Measurements from ENCODE around the gene SV2A.

SV2A gene

DNA sequence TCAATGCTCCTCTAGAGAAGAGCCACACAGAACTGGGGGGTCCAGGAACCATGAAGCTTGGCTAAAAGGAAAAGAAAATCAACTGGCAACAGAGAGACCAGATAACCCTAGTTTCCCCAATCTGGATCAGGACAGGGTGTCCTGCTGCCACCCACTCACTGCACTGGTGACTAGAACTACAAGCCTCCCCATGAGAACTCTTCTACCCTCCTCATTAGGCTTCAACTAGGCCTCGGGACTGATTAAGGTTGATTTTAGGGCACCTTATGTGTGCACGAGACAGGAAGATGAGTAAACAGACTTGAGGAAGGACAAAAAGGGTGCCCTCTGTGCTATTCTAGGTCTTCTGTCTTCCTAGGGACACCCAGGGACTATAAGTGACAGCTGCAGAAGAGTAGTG lies 12.2 kb upstream of the SV2A start:
- DNase-seq (ENCODE audit: low spot score) = no peak
- no peak for FAIRE-seq

DNA sequence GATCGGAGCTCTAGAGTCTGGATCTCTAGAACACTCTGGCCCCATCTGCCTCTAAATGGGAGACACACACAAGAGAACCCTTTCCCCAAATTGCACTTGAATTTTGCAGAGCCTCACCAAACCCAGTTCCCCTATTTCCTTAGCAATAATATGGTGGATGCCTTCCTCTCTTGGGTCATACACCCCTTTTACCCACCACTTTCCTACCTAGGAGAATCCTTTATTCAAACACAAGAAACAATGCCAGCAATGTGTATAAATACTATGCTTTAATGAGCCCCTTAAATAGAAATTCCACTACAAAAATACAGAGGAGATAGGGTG lies 10.7 kb upstream of the SV2A start:
- no peak for FAIRE-seq

DNA sequence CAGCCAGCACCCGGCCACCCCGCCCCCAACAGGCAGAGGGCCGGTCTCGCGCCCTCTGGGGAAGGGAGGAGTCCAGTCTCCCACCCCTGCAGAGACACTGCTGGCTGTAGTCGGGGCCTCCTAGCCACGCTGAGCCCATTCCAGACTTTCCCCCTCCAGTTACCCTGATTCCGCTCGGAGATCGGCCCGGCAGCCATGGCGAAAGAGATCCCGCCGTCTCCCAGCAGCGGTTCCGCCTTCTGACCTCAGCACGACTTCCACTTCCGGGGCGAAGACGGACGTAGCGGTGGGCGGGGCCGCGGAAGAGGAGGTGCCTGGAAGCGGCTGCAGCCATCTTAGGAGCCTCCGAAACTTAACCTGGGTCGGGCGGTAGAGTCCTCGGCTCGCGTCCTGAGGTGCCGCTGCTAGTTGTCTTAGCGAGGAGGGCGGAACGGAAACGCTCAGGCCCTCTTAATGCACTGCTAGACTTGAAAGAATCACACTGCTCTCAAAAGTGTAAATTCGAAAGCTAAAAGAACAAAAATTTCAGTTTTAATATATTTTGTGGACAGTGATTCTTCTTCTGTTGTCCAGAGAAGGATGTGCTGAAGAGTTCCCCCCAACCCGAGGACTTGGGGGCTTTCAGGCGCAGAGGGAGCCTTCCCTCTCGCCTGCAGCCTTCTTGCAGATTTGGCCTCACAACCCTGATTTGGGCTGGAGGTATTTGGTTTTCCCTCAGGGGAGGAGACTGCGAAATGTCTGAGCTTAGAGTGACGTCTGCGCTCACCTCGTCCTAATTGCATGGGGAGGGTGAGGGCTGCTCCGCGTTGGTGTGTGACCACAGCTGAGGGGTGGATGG lies 10.1 kb upstream of the SV2A start, which contains the start of gene SF3B4:
Gene SF3B4, minus strand, starts transcription at position 241 of the 838 bp plus-strand sequence. Its CDS starts 44 bp downstream, at position 197.
- DNase-seq (ENCODE audit: low spot score) (peak; percentile 83), FAIRE-seq (peak; percentile 14)

More for the DNA sequence above, 10.7 kb upstream of the SV2A start:
- no peak for DNase-seq (ENCODE audit: low spot score)

DNA sequence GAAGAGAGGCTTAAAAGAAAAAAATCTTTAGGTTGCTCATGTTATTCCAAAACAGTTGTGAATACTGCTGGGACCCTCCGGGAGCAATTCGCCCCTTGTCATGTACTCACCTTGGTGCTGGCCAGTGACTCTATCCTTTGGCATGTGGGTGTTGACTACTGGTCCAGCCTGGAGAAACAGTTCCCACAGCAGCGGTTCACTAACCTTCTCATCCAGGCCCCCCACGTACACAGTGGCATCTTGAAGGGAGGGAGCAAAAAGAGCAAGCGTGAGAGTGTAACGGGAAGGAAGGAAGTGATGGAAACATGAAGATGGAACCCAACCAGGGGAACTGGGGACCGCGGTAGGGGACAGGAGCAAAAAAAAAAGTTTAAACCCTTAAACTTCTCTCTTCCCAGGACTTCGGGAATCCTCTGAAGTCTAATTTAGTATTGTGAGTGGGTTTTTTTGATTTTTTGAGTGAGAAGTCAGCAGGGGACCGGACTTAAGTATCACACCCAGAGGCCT lies 9.5 kb upstream of the SV2A start:
- DNase-seq (ENCODE audit: low spot score) = peak; percentile 45

DNA sequence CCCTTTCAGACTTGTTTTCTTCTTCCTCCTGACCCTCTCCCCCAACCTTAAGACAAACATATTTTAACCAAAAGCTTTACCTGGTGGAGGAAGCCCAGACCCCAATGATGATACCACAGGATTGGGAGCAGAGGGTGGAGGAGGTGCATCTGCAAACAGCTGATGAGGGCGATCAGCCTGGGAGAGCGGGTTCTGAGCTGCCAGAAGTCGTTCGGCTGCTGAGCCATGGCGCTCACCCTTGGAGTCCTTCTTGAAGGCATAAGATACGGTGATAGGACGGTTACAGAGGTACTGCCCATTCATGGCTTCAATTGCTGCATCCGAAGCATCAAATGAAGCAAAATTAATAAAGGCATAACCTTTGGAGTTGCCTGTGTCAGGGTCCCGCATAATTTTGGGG lies 8.7 kb upstream of the SV2A start:
- FAIRE-seq (no peak), DNase-seq (ENCODE audit: low spot score) (no peak)

More for the DNA sequence above, 9.5 kb upstream of the SV2A start:
- no peak for FAIRE-seq

DNA sequence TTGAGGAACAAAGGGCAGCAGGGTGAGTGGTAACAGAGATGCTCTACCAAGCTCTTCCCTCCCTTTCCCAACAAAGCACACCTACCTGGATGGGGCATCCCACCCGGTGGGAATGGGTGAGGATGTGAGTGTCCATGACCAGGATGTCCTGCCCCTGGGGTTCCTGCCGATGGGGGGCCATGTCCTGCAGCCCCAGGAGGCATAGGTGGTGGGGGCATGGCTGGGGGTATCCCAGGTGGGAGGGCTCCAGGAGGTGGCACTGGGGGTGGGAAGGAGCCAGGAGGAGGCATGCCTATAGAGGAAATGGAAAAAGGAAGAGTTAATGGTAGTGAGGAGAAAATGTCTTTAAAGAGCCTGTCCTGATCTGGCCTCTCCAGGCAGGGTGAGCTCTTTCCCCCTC lies 8.1 kb upstream of the SV2A start:
- FAIRE-seq (no peak), DNase-seq (ENCODE audit: low spot score) (no peak)

DNA sequence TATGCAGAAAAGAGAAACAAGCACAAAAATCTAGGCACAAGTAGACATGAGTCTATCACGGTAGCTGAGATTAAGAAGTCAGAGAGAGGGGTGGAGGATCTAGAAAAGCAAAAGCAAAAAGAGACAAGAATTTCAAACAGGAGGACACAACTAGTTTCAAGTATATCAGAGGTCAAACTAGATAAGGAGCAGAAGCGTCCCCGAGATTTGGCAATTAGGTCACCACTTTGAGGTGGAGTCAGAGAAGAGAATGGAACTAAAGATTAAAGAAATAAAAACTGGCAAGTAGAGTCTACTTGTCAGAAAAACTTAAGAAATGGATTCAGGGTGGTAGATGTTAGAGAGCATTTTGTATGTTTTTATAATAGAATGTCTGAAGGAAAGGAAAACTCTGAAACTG lies 7.7 kb upstream of the SV2A start:
- no peak for DNase-seq (ENCODE audit: low spot score)
- FAIRE-seq = no peak

DNA sequence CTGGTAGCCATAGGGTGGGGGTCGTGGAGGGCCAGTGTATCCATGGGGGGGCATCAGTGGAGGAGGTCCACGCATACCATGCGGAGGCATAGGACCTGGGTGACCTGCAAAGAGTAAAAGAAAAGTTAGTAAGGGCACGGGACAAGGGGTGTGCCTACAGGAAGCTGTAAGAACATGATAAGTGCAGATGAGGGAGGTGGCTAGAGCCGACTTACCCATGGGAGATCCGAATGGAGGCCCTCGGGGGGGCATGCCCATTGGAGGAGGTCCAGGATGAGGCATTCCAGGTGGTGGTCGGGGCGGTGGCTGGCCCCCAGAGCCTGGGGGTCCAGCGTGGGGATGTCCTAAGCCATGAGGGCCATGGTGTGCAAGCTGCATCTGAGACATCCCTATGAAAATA lies 6.0 kb upstream of the SV2A start:
- DNase-seq (ENCODE audit: low spot score) (no peak), FAIRE-seq (no peak)

DNA sequence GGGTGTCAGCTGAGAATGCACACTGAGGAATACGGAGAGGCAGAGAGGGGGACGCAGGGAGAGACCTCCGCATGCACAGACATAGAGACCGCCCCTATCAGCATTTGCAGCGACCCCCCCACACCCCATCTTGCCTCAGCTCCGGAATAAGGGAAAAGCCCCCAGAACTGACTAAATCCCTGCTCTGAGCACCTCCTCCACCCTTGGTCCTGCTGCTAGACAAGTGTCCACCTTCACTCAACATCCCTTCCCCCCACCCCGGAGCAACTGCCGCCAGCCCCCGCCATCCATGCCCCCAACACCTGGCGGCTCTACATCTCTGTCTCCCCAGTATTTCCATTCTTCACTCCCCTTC lies 769 bp downstream of the SV2A start:
- DNase-seq (ENCODE audit: low spot score) = no peak
- FAIRE-seq = no peak

DNA sequence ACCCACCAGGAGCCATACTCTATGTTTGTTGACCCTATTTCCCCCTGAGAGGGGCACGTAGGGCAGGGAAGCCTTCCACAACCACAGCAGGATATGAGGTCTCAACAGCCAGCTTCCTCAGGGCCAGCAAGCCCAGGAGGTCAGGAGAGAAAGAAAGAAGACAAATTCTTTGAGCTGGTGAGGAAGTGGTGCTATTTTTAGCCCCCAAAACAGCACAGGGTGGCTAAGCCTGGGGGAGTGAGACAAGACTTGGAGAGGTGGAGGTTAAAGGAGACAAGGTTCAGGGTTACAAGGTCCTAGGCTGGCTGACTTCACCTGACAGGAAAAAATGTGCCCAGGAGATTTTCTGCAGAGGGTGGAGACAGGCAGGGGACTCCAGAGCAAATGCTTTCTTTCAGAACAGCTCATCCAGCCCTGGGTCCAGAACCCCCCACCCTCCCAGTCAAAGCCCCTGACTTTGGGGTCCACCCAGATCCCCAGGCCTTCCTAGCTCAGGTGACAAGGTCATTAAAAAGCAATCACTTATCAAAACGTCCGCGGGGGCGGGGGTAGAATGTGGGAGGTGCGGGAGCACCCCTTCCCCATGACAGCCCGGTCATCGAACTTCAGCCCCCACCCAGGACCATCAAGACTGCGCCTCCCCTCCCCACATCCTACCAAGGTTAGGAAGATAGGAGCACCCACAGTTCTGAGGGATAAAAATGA lies 1.3 kb downstream of the SV2A start:
- FAIRE-seq = no peak
- no peak for DNase-seq (ENCODE audit: low spot score)

DNA sequence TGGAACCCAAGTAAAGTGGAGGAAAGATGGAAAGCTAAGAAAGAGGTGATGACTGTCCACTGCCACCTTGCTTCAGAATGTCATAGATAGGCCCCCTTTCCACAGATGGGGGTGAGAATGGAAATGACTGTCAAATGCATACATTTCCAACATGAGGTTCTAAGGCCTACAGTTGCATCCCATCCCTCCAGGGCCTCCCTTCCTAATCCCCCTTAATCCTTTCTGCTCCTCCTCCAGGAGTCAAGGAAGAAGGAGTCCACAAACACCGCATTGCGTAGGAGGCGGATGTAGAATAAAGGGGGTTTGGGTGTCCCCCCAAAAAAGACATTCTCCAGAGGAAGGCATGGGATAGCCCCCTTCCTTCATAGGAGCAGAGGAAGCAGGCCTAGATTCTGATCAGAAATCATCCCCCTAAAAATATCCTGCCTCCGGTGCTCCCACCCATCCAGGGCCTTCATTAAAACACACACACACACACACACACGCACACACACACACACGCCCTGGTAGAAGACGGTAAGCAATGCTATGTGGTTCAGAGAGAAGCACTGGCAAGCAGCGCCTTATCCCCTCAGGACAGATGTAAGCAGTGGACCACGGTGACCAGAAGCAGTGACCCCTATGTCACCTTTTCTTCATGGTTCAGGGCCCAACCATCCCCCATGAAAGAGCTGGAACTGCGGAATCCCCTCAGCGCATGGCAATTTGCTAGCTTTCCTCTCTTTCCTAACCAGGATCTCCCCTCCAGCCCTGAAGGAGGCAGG lies 2.0 kb downstream of the SV2A start:
- FAIRE-seq (no peak), DNase-seq (ENCODE audit: low spot score) (no peak)

DNA sequence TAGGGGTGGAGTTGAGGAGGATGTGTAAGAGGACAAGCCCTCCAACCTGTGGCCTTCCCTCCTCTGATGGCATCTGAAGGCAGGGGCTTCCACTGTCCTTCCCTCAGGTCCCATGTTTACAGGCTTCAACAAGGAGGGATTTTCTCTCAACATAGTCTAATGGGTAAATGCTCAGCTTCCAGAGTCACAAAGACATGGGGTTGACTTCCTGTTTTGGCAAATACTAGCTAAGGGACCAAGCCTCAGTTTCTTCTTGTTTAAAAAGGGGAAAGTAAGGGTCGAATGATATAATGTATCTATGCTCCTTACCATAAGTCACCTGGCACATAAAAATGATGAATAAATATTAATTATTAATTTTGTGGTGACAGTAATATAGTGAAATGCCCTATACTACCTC lies 3.1 kb downstream of the SV2A start:
- FAIRE-seq = no peak
- DNase-seq (ENCODE audit: low spot score) = no peak

DNA sequence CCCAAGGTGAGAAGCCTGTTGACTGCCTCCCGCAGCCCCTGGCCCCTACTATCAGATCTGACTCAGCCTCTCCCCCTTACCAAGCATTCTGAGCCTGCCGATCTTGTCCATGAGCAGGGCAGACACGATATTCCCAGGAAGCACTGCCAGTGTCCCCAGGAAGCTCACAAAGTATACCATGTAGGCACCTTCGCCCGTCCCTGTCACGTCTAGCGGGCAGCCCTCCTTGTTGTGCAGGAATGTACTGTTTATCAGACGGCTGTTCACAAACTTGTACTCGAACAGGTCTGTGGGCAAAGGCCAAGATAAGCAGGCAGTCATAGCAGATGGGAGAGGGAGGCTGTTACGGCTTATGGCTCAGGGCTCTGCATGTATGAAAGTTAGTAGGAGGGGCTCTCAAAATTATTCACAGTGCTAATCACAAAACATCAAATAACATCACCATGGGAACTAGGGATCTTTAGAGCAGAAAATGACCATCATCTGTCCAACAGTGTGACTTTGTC lies 11.0 kb downstream of the SV2A start:
- FAIRE-seq (no peak), DNase-seq (ENCODE audit: low spot score) (no peak)

DNA sequence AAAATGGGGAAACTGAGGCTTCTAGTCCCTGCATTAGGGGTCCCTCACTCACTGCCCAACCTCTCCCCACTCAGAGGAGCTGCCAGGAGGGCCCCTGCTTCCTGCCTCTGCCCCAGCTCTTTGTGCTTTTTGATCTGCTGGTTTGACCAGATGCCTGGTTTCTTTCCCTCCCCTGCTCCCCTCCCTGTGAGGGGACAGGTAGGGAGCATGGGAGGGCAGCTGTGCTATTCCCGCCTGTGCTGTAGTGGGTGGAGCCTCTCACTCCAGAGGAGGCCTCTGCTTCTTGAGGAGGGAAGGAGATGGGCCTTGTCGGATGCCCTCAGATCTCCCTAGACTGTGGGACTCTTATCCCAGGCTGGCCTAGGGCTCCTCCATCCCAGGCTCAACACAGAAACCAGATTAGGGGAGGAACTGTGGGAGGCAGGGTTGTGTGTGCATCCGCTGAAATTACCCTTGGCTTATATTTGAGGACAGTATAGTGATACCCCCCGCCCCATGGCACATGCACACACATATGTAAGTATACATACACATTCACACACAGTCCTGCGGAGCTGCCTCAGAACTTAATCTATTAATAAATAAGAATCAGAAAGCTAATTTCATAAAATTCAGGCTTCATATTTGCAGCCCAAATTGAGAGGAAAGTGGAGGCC lies 13.7 kb downstream of the SV2A start:
- FAIRE-seq = no peak

DNA sequence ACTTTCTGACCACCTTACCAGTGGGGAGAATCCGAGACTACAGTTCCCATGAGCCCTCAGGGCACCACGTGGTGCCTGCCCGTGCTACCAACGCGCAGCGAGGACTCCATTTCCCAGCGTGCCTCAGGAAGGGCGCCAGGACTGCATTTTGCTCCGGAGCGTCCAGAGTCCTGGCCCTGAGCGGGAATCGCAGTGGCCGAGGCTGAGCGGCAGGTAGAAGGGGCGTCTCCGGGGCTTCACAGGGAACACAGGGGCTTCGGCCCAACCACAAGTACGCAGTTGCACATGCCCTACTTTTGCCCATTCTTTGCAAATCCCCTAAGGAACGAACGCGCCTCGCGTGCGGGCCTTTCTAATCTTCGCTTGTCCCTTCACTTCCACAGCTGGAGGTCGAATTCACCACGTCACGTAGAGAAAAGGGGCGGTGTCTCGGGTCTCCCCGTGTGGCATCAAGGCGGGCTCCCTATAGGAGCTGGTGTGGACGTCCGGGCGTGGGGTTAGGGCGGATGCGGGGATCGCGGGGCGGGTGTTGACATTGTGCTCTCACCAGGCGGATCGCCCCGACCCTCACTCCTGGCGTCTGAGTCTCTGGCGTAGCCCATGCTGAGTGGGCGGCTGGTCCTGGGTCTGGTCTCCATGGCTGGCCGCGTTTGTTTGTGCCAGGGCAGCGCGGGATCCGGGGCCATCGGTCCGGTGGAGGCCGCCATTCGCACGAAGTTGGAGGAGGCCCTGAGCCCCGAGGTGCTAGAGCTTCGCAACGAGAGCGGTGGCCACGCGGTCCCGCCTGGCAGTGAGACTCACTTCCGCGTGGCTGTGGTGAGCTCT lies 18.0 kb downstream of the SV2A start, which contains the start of gene BOLA1:
Gene BOLA1, plus strand, starts transcription at position 109 of the 825 bp plus-strand sequence. Its CDS starts 492 bp downstream, at position 601.
- DNase-seq (ENCODE audit: low spot score) = peak; percentile 46
- no peak for FAIRE-seq

More for the DNA sequence above, 13.7 kb downstream of the SV2A start:
- no peak for DNase-seq (ENCODE audit: low spot score)

DNA sequence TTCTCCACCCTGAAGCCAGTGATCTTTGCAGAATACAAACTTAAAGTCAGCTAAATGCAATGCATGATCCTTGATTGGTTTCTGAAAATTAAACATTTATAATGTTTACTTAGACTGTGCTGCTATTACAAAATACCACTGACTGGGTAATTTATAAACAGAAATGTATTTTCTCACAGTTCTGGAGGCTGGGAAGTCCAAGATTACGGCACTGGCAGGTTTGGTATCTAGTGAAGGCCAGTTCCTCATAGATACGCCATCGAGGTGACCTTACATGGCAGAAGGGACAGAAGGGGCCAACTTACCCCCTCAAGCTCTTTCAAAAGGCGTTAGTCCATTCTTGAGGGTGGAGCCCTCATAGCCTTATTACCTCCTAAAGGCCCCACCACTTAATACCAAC lies 21.1 kb downstream of the SV2A start:
- FAIRE-seq (no peak), DNase-seq (ENCODE audit: low spot score) (no peak)

DNA sequence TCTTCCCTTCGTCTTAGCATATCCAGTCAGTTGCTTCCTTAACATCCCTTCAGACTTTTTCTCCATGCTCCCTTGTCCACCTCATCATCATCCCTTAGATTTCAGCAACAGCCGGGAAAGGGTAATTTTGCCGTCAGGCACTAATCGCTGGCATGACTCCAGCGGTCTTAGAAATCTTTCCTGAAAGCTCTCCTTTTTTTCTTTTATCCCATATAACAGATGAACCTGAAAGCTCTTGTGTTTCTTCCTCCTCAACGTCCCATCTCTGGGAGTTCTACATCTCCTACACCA lies 28.7 kb downstream of the SV2A start:
- FAIRE-seq (no peak), DNase-seq (ENCODE audit: low spot score) (no peak)

DNA sequence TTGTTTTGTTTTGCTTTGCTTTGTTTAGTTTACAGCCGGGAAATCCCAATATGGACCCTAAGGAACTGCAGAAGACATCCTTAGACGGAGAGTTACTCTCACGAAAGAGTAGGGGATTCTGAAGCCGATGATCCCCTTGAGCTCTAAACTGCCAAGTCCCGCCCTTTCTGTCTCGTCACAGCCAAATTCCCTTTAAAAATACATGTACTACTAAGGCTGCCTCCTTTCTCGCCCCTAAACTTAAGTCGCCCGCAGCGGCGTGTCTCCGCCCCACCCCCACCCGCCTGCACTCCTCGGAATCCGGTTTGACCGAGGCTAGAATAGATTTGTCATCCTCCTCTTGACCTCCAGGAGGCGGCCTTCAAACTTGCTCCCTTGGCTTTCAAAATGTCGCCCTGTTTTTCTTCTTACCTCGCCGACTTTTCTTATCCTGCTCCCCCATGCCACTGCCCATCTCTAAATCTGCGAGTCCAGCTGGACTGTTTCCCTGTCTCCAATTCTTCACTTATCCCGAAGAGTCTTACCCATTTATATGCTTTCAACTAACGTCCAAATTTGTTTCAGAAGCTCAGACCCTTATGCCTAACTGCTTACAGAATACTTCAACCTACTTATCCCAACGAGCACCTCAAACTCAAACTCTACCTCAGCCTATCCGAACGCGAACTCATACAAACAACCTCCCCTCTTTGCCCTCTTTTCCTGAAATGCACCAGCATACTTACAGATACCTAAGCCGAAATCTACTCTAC lies 29.2 kb downstream of the SV2A start:
- FAIRE-seq (no peak), DNase-seq (ENCODE audit: low spot score) (peak; percentile 78)

DNA sequence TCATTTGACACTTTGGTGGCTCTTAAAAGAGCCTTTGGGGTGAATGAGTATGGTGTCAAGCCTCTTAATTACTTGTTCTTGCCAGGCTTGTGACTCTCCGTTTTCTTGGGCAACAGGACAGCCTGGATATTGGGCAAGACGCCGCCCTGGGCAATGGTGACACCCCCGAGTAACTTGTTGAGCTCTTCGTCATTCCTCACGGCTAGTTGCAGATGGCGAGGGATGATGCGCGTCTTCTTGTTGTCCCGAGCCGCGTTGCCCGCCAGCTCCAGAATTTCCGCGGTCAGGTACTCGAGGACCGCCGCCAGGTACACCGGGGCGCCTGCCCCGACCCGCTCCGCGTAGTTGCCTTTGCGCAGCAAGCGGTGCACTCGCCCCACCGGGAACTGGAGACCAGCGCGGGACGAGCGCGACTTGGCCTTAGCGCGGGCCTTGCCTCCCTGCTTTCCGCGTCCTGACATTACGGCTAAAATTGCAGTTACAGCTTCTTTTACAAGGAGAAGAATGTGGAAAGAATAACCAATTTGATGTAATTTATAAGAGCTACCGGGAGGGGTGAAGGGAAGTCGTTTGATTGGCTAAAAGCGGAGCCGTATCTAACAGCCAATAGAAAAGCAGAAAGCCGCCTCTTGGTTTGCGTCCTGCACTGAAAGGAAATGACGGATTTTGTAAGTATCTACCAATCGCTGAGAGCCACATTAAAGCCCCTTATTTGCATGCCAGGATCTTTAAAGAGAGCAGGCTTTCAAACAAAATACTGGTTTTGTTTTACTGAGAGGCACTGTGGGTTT lies 30.0 kb downstream of the SV2A start:
- DNase-seq (ENCODE audit: low spot score) (peak; percentile 99), FAIRE-seq (peak; percentile 86)

Data from RCC 7860 (cell line).